Measurements from ENCODE around the gene TBC1D22A. TPM values are rescaled to one million over a fixed set of nuclear protein-coding genes. Genes with fewer than 3 reads are reported as not detected.

The TBC1D22A gene
- total RNA-seq, 1 donor from 2014 or later: 8.9 TPM

- no peak for DNase-seq
Observed at GRCh38 chr22:47190957-47191670, 428.7 kb downstream of the TBC1D22A start.

GRCh38 chr22:47191671-47192650 lies 429.5 kb downstream of the TBC1D22A start:
- no peak for DNase-seq

DNA sequence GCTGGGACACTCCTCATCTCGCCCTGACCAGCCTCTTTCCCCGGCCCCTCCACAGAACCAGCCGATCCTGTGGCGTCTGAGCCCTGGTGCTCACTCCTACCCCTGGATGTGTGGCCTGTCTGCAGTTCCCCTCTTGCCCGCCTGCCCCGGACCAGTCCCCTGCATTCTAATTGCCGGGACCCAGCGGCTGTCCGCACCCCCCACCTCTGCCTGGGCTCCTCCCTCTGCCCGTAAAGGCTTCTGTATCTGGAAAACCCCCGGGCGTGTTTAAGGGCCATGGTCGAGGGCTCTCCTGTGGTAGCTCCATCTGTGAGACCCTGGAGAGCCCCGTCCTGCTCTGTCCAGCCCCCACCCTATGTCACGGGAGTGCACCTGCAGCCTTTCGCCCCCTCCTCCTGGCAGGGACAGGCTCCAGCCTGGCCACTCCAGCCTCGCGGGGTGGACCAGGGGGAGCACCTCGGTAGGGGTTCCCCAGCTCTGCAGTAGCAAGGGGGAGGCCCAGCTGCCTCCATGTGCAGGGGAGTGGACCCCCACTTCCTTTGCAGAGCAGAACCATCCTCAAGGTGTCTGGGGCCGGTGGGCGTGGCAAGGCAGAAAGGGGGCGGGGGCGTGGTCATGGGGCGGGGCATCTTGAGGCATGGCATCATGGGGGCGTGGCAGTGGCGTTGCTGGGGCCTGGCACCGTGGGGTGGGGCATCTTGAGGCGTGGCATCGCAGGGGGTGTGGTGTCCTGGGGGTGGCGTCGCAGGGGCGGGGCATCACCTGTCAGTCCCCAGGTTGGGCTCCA lies 430.4 kb downstream of the TBC1D22A start:
- no peak for DNase-seq

- no peak for DNase-seq
Observed at GRCh38 chr22:47193606-47194329, 431.3 kb downstream of the TBC1D22A start.

DNA sequence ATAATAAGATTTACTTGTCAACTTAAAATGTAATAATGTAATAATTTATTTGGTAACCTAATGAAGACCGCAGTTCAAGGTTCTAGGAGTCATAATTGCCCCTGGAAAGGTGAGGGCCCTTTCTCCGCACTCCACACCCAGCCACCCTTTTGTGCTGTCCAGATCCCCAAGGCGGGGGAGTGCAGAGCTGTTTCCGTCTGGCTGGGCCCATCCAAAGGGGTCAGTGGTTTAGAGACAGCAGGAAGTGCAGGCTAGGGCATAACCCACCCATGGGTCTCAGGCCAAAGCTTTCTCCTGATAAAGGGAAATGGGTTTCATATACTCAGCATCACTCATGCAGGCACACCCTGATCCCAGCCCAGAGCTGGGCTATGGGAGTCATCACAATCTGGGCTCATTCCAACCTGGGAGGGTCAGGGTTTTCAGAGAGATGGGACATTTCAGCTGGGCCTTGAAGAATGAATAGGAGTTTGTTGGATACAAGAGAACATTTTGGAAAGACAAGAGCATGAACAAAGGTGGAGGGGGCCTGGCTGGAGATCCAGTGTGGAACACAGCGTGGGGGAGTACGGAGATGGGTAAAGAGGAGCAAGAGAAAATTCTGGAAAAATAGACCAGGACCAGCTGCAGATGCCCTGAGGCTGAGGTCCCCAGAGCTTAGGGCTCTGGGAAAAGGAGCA lies 432.2 kb downstream of the TBC1D22A start:
- no peak for DNase-seq

DNA sequence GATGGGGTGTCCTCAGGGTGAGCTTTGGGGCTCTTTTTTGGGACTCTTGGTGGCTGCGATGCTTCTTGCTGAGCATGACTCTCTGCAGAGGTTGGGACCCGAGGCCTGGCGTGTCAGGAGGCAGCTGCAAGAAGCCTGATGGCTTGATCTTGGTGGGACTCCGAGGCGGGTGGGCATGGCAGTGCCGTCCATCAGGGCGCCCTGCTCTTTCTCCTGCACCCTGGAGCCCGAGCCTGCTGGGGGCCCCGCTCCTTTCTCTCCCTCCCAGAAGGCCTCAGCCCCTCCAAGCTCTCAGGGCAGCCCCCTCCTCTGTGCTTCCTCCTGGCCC lies 432.7 kb downstream of the TBC1D22A start:
- DNase-seq: no peak

DNA sequence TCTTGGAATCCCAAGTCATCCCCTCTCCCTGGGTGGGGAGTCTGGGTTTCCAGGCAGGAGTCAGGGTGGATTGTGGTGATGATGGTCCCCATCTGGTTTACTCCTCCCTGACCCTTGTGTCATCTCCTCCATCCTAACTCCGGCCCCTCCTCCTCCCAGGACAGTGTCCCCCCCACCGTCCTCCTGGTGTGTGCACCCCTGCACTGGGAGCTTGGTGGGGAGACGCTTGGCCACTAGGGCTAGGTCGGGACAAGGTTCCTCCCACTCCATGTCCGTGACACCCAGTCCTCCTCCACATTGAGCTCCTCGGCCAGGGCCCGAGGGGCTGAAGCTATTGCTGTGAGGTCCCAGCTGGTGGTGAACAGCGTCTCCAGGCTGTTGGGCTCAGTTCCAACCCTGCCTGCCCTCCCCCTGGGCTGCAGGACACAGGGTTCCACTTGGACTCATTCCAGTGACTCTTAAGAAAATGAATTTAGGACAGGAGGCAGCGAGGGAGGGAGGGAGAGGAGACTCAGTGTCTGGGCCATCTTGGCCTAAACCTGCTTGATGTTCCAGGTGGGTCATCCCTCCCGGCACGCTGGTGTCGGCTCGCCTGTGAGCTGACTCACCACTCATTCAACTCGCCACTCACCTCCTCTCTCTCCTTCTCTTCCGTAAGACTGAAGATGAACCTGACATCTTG lies 433.2 kb downstream of the TBC1D22A start:
- no peak for DNase-seq

- no peak for DNase-seq
Observed at GRCh38 chr22:47196166-47196849, 433.9 kb downstream of the TBC1D22A start.

GRCh38 chr22:47196881-47197772 lies 434.7 kb downstream of the TBC1D22A start:
- no peak for DNase-seq

GRCh38 chr22:47197773-47198500 lies 435.5 kb downstream of the TBC1D22A start:
- DNase-seq: no peak

- DNase-seq: no peak
Observed at GRCh38 chr22:47198801-47199251, 436.4 kb downstream of the TBC1D22A start.

DNA sequence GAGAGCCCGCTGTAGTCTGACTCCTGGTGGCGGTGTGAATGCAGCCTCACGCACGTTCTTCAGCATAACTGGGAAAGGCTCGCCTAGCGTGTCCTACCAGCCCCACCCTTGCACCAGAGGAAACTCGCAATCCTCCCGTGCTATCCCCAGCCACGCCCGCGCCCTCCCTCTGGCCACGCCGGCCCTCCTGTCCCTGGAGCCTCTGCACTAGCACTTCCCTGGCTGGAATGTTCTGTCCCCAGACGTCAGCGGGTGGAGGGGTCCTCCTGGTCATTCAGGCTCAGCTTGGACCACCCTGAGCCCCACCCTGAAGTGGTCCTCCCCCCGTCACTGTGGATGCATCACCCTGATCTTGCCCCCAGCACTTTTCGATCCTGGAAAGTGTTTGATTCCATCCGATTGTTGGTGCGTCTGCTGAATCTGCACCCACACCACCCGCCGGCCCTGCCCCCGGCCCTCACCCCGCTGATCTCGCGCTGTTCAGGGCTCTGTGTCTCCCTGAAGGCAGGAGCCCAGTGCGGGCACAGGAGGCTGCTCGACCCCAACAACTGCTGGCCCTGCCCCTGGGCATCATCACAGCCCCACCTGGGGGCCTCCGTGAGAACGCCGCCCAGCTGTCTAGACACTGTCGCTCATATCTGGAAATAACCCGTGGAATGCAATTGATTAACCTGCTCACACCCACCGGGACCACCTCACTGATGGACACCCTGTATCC lies 437.0 kb downstream of the TBC1D22A start:
- DNase-seq: no peak

GRCh38 chr22:47199979-47200272 lies 437.5 kb downstream of the TBC1D22A start:
- no peak for DNase-seq

- no peak for DNase-seq
Observed at GRCh38 chr22:47200273-47201051, 438.0 kb downstream of the TBC1D22A start.

DNA sequence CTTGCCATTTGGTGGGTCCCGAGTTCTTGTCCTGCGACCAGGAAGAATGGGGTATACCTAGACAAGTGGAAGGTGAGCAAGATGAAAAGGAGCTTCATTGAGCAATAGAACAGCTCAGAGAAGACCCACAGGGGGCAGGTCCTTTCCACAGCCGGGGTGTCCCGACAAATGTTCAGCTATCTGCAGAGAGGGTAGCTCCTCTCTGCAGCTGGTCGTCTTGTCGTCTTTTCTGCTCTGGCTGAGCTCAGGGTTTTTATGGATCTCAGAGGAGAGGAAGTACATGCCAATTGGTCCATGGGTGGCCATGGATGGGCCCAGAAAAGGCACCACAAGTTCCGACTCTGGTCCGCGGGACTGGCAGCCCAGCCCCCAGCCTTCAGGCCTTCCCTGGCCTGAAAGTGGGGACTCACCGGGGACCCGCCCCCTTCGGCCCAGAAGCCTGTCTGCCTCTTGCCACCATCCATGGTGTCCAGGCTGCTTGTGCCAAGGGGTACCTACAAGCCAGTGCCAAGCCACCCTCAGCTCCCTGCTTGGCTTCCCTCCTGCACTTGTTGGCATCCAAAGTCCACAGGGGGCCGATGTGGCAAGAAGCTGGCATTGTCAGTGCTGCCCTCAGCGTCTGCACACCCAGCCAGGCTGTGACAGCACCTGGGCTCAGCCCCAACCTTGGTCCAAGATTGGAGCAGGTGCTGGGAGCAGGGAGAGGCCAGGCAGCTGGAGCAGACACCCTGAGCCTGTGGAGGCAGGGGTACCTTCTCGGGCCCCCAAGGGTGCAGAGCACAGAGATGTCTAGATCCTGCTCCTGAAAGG lies 438.9 kb downstream of the TBC1D22A start:
- DNase-seq: no peak

Data from skin of body (tissue), 2 donors.